Measurements from ENCODE around the gene NEK5.

DNA sequence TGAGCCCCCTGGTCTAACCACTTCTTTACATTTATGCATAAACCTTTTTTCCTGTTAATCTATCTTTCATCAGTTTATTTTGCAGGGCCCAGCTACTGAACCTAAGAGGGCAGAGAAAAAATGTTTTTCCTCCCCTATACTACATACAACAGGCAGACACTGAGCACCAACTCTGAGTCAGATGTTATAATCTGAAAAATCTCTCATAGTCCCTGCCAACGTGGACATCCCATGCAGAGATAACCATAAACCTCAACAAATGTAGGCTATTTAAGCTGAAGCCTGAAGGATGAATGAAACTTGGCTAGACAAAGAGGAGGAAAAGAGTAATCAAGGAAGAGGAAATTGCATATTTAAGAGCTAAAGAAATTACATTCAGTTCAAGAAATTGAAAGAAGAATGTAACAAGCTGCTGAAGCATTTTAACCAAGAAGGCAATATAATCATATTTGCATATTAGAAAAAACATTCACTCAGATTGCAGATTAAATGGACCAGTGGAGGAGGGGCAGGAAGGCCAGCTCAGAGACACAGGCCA, 27.9 kb upstream of the NEK5 start:
- TF ChIP-seq, protein P1, sequence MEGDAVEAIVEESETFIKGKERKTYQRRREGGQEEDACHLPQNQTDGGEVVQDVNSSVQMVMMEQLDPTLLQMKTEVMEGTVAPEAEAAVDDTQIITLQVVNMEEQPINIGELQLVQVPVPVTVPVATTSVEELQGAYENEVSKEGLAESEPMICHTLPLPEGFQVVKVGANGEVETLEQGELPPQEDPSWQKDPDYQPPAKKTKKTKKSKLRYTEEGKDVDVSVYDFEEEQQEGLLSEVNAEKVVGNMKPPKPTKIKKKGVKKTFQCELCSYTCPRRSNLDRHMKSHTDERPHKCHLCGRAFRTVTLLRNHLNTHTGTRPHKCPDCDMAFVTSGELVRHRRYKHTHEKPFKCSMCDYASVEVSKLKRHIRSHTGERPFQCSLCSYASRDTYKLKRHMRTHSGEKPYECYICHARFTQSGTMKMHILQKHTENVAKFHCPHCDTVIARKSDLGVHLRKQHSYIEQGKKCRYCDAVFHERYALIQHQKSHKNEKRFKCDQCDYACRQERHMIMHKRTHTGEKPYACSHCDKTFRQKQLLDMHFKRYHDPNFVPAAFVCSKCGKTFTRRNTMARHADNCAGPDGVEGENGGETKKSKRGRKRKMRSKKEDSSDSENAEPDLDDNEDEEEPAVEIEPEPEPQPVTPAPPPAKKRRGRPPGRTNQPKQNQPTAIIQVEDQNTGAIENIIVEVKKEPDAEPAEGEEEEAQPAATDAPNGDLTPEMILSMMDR (IDR thresholded peaks at IDR 0.05; ENCODE audit: poor library complexity) = no peak
- TF ChIP-seq EZH2phosphoT487 (IDR thresholded peaks at IDR 0.05; ENCODE audit: low read depth, severe bottlenecking, unreplicated experiment) = no peak
- no peak for TF ChIP-seq EZH2 (IDR thresholded peaks at IDR 0.05; ENCODE audit: borderline replicate concordance)

All from hepatocyte (in vitro differentiated cells).